GM12865 (cell line): ENCODE measurements around the gene DRD1.
A peak's percentile ranks its signal among the peaks of the same experiment; 100 is the strongest.

Experiments
- DNase-seq: peaks from one replicate; pipeline ENCODE4 v3.0.0; 2010; ENCODE audit warnings: low read depth
- H3K4me3 ChIP-seq: 2 replicates; pipeline ENCODE4 v1.5.1; 2011; ENCODE audit warnings: mild to moderate bottlenecking, low read depth, low read length, control low read depth
- TF ChIP-seq, protein P1 (sequence below): IDR thresholded peaks from 2 replicates; pipeline ENCODE4 v1.5.1; 2011; ENCODE audit warnings: low read length, control low read depth, low read depth, inconsistent platforms; ENCODE audit not compliant: insufficient read depth; ENCODE audit errors: missing control alignments

Gene DRD1

DNA sequence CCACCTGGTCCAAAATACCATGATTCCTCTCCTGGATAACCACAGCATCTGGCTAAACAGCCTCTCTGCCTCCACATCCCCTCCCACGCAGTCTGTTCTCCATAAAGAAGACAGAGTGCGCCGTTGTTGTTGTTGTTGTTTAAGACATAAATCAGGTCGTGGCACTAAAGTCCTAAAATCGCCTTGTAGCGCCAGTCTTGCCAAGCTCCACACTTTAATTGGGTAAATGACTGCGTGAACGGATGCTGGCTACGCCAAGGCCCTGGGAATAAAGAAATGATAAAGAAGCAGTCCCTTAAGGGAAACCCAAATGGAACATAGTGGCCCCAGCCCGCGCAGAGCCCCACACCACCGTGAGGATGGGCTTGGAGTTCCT lies 34.0 kb upstream of the DRD1 start:
- TF ChIP-seq, protein P1, sequence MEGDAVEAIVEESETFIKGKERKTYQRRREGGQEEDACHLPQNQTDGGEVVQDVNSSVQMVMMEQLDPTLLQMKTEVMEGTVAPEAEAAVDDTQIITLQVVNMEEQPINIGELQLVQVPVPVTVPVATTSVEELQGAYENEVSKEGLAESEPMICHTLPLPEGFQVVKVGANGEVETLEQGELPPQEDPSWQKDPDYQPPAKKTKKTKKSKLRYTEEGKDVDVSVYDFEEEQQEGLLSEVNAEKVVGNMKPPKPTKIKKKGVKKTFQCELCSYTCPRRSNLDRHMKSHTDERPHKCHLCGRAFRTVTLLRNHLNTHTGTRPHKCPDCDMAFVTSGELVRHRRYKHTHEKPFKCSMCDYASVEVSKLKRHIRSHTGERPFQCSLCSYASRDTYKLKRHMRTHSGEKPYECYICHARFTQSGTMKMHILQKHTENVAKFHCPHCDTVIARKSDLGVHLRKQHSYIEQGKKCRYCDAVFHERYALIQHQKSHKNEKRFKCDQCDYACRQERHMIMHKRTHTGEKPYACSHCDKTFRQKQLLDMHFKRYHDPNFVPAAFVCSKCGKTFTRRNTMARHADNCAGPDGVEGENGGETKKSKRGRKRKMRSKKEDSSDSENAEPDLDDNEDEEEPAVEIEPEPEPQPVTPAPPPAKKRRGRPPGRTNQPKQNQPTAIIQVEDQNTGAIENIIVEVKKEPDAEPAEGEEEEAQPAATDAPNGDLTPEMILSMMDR, result no peak
- H3K4me3 ChIP-seq, result peak overlapping the region; percentile 92

GRCh38 chr5:175477440-175477839 lies 33.5 kb upstream of the DRD1 start:
- TF ChIP-seq, protein P1, result no peak
- no peak for DNase-seq
- no peak overlapping the region for H3K4me3 ChIP-seq

More for the DNA sequence above, 34.0 kb upstream of the DRD1 start:
- no peak for DNase-seq

DNA sequence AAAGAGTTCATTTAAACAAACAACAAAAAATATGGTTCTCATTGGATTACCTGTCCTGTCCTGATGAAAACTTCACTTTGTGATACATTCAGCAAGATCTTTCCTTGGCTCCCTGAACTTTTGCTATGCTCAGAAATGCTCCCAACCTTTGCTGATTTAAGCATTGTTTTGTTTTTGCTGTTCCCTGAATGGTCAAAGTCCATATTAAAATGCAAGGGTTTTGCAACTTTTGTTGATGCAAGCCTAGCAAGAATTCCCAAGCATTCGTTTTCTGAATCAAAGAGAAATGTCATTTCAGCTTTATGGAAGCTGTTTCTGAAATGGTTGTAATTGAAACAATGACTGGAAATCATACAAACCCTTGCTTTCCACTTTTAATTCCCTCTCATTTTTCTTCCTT lies 31.3 kb upstream of the DRD1 start:
- TF ChIP-seq, protein P1, result no peak

DNA sequence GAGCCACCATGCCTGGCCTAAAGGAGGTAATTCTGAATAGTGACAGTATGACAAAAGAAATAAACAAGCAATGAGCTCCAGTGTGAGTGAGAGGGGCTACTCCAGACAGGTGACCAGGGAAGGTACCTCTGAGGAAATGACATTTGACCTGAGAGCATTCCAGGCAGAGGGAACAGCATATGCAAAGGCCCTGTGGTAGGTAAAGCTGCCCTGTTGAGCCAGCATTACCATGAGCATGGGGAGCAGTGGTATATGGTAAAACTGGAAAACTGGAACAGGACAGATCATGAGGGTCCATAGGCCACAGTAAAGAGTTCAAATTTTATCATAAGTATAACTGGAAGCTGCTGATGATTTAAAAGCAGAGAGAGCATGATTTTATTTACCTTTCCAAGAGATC lies 28.4 kb upstream of the DRD1 start:
- H3K4me3 ChIP-seq, result no peak overlapping the region
- TF ChIP-seq, protein P1, result no peak
- DNase-seq, result no peak

More for the DNA sequence above, 31.3 kb upstream of the DRD1 start:
- H3K4me3 ChIP-seq, result no peak overlapping the region
- DNase-seq, result no peak

- no peak overlapping the region for H3K4me3 ChIP-seq
- TF ChIP-seq, protein P1, result no peak
- DNase-seq, result peak; percentile 41
Observed at GRCh38 chr5:175471628-175472027, 27.6 kb upstream of the DRD1 start.

- TF ChIP-seq, protein P1, result no peak
- no peak for DNase-seq
- H3K4me3 ChIP-seq, result no peak overlapping the region
Observed at GRCh38 chr5:175471196-175471595, 27.2 kb upstream of the DRD1 start.

GRCh38 chr5:175470781-175471180 lies 26.8 kb upstream of the DRD1 start:
- no peak overlapping the region for H3K4me3 ChIP-seq
- no peak for DNase-seq
- TF ChIP-seq, protein P1, result no peak
